ENCODE results near the gene XPNPEP2. TPM values are rescaled to one million over a fixed set of nuclear protein-coding genes. Genes with fewer than 3 reads are reported as not detected.
A peak's percentile ranks its signal among the peaks of the same experiment; 100 is the strongest.

The XPNPEP2 gene
- total RNA-seq, 1 experiment from 2014 or later = not detected

GRCh38 chrX:129717892-129718291 lies 20.9 kb upstream of the XPNPEP2 start:
- no peak for TF ChIP-seq EZH2 (IDR thresholded peaks at IDR 0.05; ENCODE audit: low read length, unreplicated experiment)
- TF ChIP-seq CTCF (conservative IDR thresholded peaks at IDR 0.05; ENCODE audit: low read depth, low read length) = no peak
- TF ChIP-seq EZH2phosphoT487 (IDR thresholded peaks at IDR 0.05; ENCODE audit: borderline replicate concordance, low read length) = no peak
- Histone ChIP-seq H2AFZ (ENCODE audit: low read length) (no peak overlapping the region), H3K4me1 (ENCODE audit: insufficient read depth, low read length) (peaks cover 36% of the 10 kb centered on the region), H3K9ac (ENCODE audit: low read length) (no peak overlapping the region), H3K36me3 (ENCODE audit: low read depth, low read length) (no peaks in the 10 kb centered on the region), H3K9me2 (replicated peaks; ENCODE audit: low read length) (no peaks in the 10 kb centered on the region), H3K4me3 (ENCODE audit: low read length) (no peak overlapping the region), H3K9me3 (ENCODE audit: low read length) (no peaks in the 10 kb centered on the region), H3K27me3 (ENCODE audit: low read length) (no peaks in the 10 kb centered on the region), H3K4me2 (ENCODE audit: low read length) (no peak overlapping the region), H4K20me1 (ENCODE audit: low read length) (no peaks in the 10 kb centered on the region), H3F3A (ENCODE audit: low read length, unreplicated experiment) (no peaks in the 10 kb centered on the region), H3K27ac (ENCODE audit: low read length) (no peak overlapping the region), H3K79me2 (ENCODE audit: low read length) (no peaks in the 10 kb centered on the region)
- no peak for ATAC-seq
- POLR2A ChIA-PET (ENCODE audit: unreplicated experiment) = no interaction called here
- intact Hi-C loops (cut with micrococcal nuclease) = no loop called here
- BruUV-seq (replicated peaks) = no TSS peak
- CTCF ChIA-PET = no interaction called here
- peak; percentile 49 for DNase-seq

- no peak overlapping the region for H2AFZ ChIP-seq (ENCODE audit: low read length)
Observed at GRCh38 chrX:129718676-129719075, 20.1 kb upstream of the XPNPEP2 start.

More at GRCh38 chrX:129718676-129719075, 20.1 kb upstream of the XPNPEP2 start:
- no peak for DNase-seq
- Histone ChIP-seq H3K79me2 (ENCODE audit: low read length) (no peaks in the 10 kb centered on the region), H3K4me2 (ENCODE audit: low read length) (no peak overlapping the region), H3K36me3 (ENCODE audit: low read depth, low read length) (no peaks in the 10 kb centered on the region), H3K27me3 (ENCODE audit: low read length) (no peaks in the 10 kb centered on the region), H3K27ac (ENCODE audit: low read length) (no peak overlapping the region), H4K20me1 (ENCODE audit: low read length) (no peaks in the 10 kb centered on the region), H3K4me1 (ENCODE audit: insufficient read depth, low read length) (peaks cover 36% of the 10 kb centered on the region), H3F3A (ENCODE audit: low read length, unreplicated experiment) (no peaks in the 10 kb centered on the region), H3K9ac (ENCODE audit: low read length) (no peak overlapping the region), H3K9me3 (ENCODE audit: low read length) (no peaks in the 10 kb centered on the region), H3K4me3 (ENCODE audit: low read length) (no peak overlapping the region), H3K9me2 (replicated peaks; ENCODE audit: low read length) (no peaks in the 10 kb centered on the region)
- intact Hi-C loops (cut with micrococcal nuclease) = no loop called here
- ChIA-PET POLR2A (ENCODE audit: unreplicated experiment) (no interaction called here), CTCF (no interaction called here)
- no peak for TF ChIP-seq CTCF (conservative IDR thresholded peaks at IDR 0.05; ENCODE audit: low read depth, low read length)
- TF ChIP-seq EZH2phosphoT487 (IDR thresholded peaks at IDR 0.05; ENCODE audit: borderline replicate concordance, low read length) = no peak
- TF ChIP-seq EZH2 (IDR thresholded peaks at IDR 0.05; ENCODE audit: low read length, unreplicated experiment) = no peak
- BruUV-seq (replicated peaks) = no TSS peak
- ATAC-seq = no peak
